HL-60/S4 treated with retinoic acid at 250 ng/mL for 4 days and 3 days (cell line): ENCODE measurements around the gene CHRNB2.

Source experiments
- in situ Hi-C: fragments of 300-500 bp; cut with MboI; formaldehyde crosslinking; loops from 2 replicates; pipeline ENCODE4 v1.7.0; 2022; ENCODE audit warnings: low sequenced_read_pairs

Gene CHRNB2

DNA sequence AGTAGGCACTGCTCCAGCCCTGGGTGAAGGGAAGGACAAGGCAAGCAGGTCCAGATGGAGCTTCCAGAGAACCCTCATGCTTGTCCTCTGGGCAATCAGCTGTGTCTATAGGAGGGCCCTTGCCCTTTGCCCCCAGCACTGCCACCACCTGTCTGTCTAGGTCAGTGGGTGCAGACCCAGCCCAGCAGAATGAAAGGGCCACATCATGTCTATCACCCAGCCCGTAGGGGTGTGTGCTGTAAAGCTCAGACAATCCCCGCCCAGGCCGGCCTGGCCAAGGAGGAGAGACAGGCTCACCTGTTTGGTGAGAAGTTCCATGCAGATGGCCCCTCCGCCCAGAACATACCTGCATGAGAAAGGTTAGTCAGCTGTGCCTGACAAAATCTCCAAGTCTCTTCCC, 16.1 kb upstream of the CHRNB2 start:
- in situ Hi-C loops, result no loop called here

- in situ Hi-C loops, result no loop called here
These were observed 15.5 kb upstream of the CHRNB2 start for GRCh38 chr1:154552036-154552435.

- in situ Hi-C loops, result no loop called here
These were observed 14.2 kb upstream of the CHRNB2 start for GRCh38 chr1:154553056-154554030.

DNA sequence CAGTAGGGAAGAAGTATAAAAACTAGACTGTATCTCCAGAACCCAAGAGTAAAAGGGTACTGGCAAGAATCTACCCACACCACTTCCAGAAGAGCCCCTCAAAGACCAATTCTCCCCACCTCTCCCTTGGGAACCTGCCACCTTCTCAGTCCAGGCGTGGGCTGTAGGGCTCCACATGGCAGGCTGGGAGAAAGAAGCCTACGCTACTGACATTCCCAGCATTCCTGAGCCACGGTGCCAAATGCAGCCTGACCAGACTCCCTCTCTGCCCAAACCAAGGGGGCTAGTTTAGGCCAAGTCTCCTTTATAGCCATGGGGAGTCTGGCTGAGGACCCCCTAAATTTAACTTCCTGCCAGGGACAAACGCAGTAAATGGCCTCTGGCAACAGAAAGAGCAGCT, 11.2 kb upstream of the CHRNB2 start:
- in situ Hi-C loops, result no loop called here

DNA sequence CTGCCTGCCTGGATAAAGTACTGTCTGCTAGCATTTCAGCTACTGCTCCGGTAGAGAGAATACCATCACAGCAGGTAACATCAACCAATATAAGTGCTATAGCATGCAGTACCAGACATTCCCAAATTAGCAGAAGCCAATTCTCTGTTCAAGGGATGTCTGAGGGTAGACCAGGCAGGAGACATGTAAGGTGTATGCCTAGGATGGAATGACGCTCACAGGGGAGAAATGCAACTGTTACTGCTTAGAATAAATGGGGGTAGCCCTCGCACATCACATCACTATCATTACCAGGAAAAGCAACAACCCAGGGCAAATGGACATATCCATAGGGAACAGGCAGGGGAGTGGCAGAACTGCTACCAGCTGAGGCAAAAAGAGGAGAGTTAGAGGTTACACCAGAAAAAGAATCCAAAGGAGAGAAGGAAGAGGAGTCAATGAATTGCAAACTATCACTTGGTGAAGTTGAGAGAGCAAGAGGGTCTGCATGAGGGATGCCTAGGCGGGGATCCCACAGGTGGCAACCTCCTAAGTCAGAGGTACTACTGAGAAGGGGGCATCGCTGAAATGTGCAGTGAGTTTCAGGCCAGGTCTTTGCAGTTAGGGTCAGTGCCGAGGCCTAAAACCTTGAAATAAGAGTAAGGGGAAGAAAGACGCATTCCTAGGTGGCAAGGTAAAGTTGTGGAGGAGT, 10.2 kb upstream of the CHRNB2 start:
- in situ Hi-C loops, result no loop called here

- in situ Hi-C loops, result no loop called here
These were observed 9.4 kb upstream of the CHRNB2 start, which contains the start of gene UBE2Q1 for GRCh38 chr1:154557939-154558719. TSS of gene UBE2Q1 (minus strand) at chr1:154558662. CDS start at chr1:154558553, 109 bp downstream.

- in situ Hi-C loops, result no loop called here
These were observed 8.7 kb upstream of the CHRNB2 start for GRCh38 chr1:154558720-154559465.

GRCh38 chr1:154559466-154560044, 8.0 kb upstream of the CHRNB2 start:
- in situ Hi-C loops, result no loop called here

GRCh38 chr1:154565876-154566275, 1.7 kb upstream of the CHRNB2 start:
- in situ Hi-C loops, result no loop called here

DNA sequence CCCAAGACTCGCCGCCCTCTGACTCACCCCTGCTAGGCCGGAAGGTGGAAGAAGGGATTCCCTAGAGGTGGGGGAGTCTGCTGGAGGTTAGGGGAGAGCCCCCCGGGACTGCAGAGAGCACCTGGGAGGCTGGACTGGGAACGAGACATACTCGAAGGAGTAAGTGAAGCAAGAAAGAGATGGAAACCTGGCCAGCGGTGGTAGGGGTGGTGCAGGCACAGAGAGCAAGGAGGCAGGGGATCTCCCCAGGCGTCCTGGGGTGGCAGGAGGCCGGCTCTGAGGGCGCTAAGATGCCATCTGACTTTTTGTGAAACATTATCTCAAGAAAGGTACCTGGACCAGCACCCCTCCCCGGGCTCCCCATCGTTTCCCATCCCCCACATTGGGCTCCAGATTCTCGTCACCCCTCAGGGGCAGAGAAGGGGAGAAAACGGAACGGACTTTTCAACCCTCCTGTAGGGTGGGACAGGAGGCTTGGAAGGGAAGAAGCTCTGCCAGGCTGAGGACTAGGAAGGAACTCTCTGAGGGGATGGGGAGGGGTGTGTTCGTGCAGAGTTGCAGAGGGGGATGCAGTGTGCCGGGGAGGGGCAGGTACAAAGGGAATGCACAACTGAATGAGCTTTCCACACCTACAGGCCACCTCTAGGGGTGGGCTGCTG, 708 bp downstream of the CHRNB2 start:
- in situ Hi-C loops, result no loop called here

GRCh38 chr1:154571244-154571963, 3.8 kb downstream of the CHRNB2 start:
- in situ Hi-C loops, result no loop called here

DNA sequence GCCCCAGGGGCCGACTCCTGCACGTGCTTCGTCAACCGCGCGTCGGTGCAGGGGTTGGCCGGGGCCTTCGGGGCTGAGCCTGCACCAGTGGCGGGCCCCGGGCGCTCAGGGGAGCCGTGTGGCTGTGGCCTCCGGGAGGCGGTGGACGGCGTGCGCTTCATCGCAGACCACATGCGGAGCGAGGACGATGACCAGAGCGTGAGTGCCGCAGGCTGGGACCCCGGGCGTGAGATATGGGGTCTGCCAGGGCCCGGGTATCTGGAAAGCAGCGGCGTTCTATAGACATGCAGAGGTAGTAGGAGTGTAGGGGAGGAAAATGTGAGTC, 4.3 kb downstream of the CHRNB2 start:
- in situ Hi-C loops, result no loop called here

DNA sequence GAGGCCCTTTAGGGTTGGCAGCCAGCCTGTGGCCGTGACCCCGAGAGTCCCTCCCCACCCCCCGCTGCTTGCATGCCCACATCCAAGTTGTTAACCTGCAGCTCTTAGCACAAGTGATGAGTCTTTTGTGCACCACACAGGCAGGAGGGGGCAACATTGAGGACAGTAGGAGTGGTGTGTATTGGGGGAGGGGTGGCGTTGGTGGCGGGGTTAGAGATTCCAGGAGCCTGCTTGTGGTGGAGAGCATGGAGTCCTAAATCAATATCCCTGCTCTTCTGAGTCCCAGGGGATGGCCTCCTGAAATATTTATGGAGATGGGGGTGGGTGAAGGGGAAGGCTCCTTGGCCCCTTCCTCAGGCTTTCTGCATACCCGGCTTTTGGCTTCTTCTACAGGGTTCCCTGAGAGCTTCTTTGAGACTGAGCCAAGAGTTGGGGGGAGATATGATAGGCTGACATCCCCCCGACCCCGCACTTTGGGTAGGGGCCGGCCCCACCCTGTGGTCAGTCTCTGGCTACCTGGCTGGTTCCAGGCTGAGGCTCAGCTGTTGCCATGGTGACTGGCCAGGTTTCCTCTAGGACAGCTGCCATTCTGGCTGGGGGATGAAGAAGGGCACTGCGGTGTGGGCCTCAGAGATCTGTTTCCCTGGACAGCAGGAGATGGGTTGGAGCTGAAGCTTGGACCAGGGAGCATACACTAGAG, 5.0 kb downstream of the CHRNB2 start:
- in situ Hi-C loops, result no loop called here

DNA sequence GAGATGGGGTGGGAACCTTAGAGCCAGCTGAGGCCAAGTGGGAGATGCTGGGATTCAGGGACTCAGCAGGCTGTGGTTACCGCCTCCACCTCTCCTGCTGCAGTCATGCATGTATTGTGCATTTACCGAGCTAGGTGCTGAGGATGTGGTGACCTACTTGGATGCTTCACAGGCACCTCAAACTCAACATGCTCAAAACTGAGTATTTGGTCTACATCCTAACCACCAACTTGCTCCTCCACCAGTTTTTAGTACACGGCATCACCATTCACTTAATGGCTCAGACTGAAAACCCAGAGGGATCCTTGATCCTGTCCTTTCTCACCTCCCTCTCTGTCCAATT, 5.6 kb downstream of the CHRNB2 start:
- in situ Hi-C loops, result no loop called here

- in situ Hi-C loops, result no loop called here
These were observed 7.1 kb downstream of the CHRNB2 start for GRCh38 chr1:154574716-154575115.

- in situ Hi-C loops, result no loop called here
These were observed 7.8 kb downstream of the CHRNB2 start for GRCh38 chr1:154575147-154575927.

DNA sequence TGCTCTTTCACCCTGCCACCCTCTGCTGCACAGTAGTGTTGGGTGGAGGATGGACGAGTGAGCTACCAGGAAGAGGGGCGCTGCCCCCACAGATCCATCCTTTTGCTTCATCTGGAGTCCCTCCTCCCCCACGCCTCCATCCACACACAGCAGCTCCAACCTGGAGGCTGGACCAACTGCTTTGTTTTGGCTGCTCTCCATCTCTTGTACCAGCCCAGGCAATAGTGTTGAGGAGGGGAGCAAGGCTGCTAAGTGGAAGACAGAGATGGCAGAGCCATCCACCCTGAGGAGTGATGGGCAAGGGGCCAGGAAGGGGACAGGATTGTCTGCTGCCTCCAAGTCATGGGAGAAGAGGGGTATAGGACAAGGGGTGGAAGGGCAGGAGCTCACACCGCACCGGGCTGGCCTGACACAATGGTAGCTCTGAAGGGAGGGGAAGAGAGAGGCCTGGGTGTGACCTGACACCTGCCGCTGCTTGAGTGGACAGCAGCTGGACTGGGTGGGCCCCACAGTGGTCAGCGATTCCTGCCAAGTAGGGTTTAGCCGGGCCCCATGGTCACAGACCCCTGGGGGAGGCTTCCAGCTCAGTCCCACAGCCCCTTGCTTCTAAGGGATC, 8.5 kb downstream of the CHRNB2 start:
- in situ Hi-C loops, result no loop called here
